B cell (primary cell): ENCODE results near the gene PPP1R3D.

Source experiments
- EZH2 ChIP-seq: IDR thresholded peaks from 2 replicates; pipeline ENCODE4 v1.6.1; 2012; ENCODE audit warnings: borderline replicate concordance, low read depth, mild to moderate bottlenecking, moderate library complexity, low read length; ENCODE audit not compliant: insufficient read depth, poor library complexity, severe bottlenecking
- TF ChIP-seq, protein P1 (sequence below): fragments of 200-600 bp; IDR thresholded peaks from one replicate; pipeline ENCODE4 v1.8.0; 2022; ENCODE audit warnings: antibody characterized with exemption, mild to moderate bottlenecking

DNA sequence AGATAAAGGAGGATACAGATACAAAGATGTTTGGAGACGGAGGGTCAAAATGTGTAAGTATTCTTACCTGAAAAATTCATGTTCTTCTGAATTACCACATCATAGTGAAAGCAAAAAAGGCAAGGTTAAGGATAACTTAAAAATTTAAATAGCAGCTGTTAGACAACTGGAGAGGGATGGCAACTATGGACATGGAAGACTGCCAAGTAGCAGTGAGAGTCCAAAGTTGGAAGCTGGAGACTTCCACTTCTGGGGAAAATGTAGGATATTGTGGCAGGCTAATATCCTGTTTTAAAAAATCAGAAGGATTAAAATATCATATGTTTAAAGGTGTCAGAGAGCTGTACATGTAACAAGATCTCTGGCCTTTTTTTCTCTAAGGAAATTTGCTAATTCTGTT is 36.5 kb downstream of the PPP1R3D start:
- TF ChIP-seq, protein P1, sequence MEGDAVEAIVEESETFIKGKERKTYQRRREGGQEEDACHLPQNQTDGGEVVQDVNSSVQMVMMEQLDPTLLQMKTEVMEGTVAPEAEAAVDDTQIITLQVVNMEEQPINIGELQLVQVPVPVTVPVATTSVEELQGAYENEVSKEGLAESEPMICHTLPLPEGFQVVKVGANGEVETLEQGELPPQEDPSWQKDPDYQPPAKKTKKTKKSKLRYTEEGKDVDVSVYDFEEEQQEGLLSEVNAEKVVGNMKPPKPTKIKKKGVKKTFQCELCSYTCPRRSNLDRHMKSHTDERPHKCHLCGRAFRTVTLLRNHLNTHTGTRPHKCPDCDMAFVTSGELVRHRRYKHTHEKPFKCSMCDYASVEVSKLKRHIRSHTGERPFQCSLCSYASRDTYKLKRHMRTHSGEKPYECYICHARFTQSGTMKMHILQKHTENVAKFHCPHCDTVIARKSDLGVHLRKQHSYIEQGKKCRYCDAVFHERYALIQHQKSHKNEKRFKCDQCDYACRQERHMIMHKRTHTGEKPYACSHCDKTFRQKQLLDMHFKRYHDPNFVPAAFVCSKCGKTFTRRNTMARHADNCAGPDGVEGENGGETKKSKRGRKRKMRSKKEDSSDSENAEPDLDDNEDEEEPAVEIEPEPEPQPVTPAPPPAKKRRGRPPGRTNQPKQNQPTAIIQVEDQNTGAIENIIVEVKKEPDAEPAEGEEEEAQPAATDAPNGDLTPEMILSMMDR: no peak
- no peak for TF ChIP-seq EZH2
